ENCODE data around the gene BRMS1L. TPM values are rescaled to one million over a fixed set of nuclear protein-coding genes. Genes with fewer than 3 reads are reported as not detected.
A peak's percentile ranks its signal among the peaks of the same experiment; 100 is the strongest.
"Not testable (repeated sequence)": the region's sequence is repeated elsewhere in the genome, so short reads cannot be mapped to it uniquely, and the experiment has no call there.

The BRMS1L gene
- total RNA-seq, 4 donors from 2014 or later = 4.8 to 11.7 (median 8.3) TPM

GRCh38 chr14:35807131-35807961 is 18.8 kb upstream of the BRMS1L start:
- no peak for DNase-seq (ENCODE audit: low spot score in 2 of 2)
- H3K4me3 ChIP-seq = peak overlapping the region; percentile 46 to 84 (median 82)
- H3K27me3 ChIP-seq = no peaks in the 10 kb centered on the region
- peak overlapping the region in 1 of 4 donors; percentile 92 for H3K27ac ChIP-seq
- H3K9me3 ChIP-seq = no peaks in the 10 kb centered on the region
- peaks cover 0 to 40% (median 13%) of the 10 kb centered on the region in 4 donors for H3K4me1 ChIP-seq
- peaks cover 0 to 6% (median 0%) of the 10 kb centered on the region in 3 donors for H3K36me3 ChIP-seq
- WGBS, 2 donors = 60 to 62% methylated on average over 8 of the region's 8 CpGs
- TF ChIP-seq POLR2A (IDR thresholded peaks at IDR 0.05) (no peak), CTCF (IDR thresholded peaks at IDR 0.05) (no peak), EP300 (IDR thresholded peaks at IDR 0.05) (no peak)

GRCh38 chr14:35808076-35808637 is 18.0 kb upstream of the BRMS1L start:
- 3 to 5% methylated on average over 11 of the region's 11 CpGs for WGBS, 2 donors
- H3K4me1 ChIP-seq = peaks cover 0 to 32% (median 13%) of the 10 kb centered on the region in 4 donors
- peak in 1 of 2 donors; percentile 15 for TF ChIP-seq EP300 (IDR thresholded peaks at IDR 0.05)
- no peak for TF ChIP-seq POLR2A (IDR thresholded peaks at IDR 0.05)
- H3K9me3 ChIP-seq = no peaks in the 10 kb centered on the region
- peak overlapping the region; percentile 46 to 84 (median 82) for H3K4me3 ChIP-seq
- H3K36me3 ChIP-seq = peaks cover 0 to 6% (median 0%) of the 10 kb centered on the region in 3 donors
- no peaks in the 10 kb centered on the region for H3K27me3 ChIP-seq
- H3K27ac ChIP-seq = peak overlapping the region; percentile 78 to 92 (median 91)
- no peak for DNase-seq (ENCODE audit: low spot score in 2 of 2)

GRCh38 chr14:35808638-35809563 is 17.2 kb upstream of the BRMS1L start, which contains the start of gene RALGAPA1:
RALGAPA1 (minus strand) TSS chr14:35809295; CDS start chr14:35808835, 460 bp downstream.
- not testable (repeated sequence) for H3K27me3 ChIP-seq, H3K36me3 ChIP-seq, H3K9me3 ChIP-seq
- 0 to 1% methylated on average over 25 to 37 of the region's 66 CpGs for WGBS, 2 donors
- H3K27ac ChIP-seq = peak within 1 kb of the TSS; percentile 78 to 92 (median 91)
- H3K4me3 ChIP-seq = peak within 1 kb of the TSS; percentile 46 to 84 (median 82)
- peak; percentile 22 to 75 (median 45) for TF ChIP-seq CTCF (IDR thresholded peaks at IDR 0.05)
- TF ChIP-seq POLR2A (IDR thresholded peaks at IDR 0.05) = peak; percentile 85 to 93
- TF ChIP-seq EP300 (IDR thresholded peaks at IDR 0.05) = peak in 1 of 2 donors; percentile 94
- DNase-seq (ENCODE audit: low spot score in 2 of 2) = peak; percentile 85 to 93
- peaks cover 0 to 25% (median 13%) of the 10 kb centered on the region in 4 donors for H3K4me1 ChIP-seq

GRCh38 chr14:35809597-35809996 is 16.5 kb upstream of the BRMS1L start:
- Histone ChIP-seq H3K4me1 (peaks cover 0 to 25% (median 13%) of the 10 kb centered on the region in 4 donors), H3K27ac (peak overlapping the region; percentile 78 to 92 (median 91)), H3K36me3 (peaks cover 0 to 5% (median 0%) of the 10 kb centered on the region in 3 donors), H3K9me3 (no peaks in the 10 kb centered on the region), H3K27me3 (no peaks in the 10 kb centered on the region), H3K4me3 (peak overlapping the region in 2 of 4 donors; percentile 83 to 84)
- no peak for DNase-seq (ENCODE audit: low spot score in 2 of 2)
- TF ChIP-seq CTCF (IDR thresholded peaks at IDR 0.05) (no peak), POLR2A (IDR thresholded peaks at IDR 0.05) (no peak), EP300 (IDR thresholded peaks at IDR 0.05) (no peak)
- 23 to 25% methylated on average over 2 of the region's 2 CpGs for WGBS, 2 donors

- no peaks in the 10 kb centered on the region for H3K36me3 ChIP-seq
- no peak overlapping the region for H3K4me3 ChIP-seq
- no peaks in the 10 kb centered on the region for H3K27me3 ChIP-seq
- WGBS, 2 donors = 91 to 94% methylated on average over 4 of the region's 4 CpGs
- TF ChIP-seq POLR2A (IDR thresholded peaks at IDR 0.05) = no peak
- TF ChIP-seq EP300 (IDR thresholded peaks at IDR 0.05) = no peak
- no peak for TF ChIP-seq CTCF (IDR thresholded peaks at IDR 0.05)
- H3K27ac ChIP-seq = no peak overlapping the region
- H3K9me3 ChIP-seq = no peaks in the 10 kb centered on the region
- DNase-seq (ENCODE audit: low spot score in 2 of 2) = no peak
- H3K4me1 ChIP-seq = peaks cover 0 to 19% (median 13%) of the 10 kb centered on the region in 4 donors
Observed at GRCh38 chr14:35810963-35811362, 15.2 kb upstream of the BRMS1L start.
